AG09309 (cell line): ENCODE results near the gene RNU1-3.
"Not testable (repeated sequence)": the region's sequence is repeated elsewhere in the genome, so short reads cannot be mapped to it uniquely, and the experiment has no call there.

Experiments
- DNase-seq: peaks from one replicate; pipeline ENCODE4 v3.0.0-alpha.2; 2010; ENCODE audit warnings: low read depth
- H3K4me3 ChIP-seq: 2 replicates; pipeline ENCODE4 v1.5.1; 2011; ENCODE audit warnings: mild to moderate bottlenecking, low read depth, low read length, moderate library complexity; ENCODE audit not compliant: control insufficient read depth
- CTCF ChIP-seq: IDR thresholded peaks from 2 replicates; pipeline ENCODE4 v1.5.1; 2011; ENCODE audit warnings: mild to moderate bottlenecking, low read depth, low read length, inconsistent platforms; ENCODE audit not compliant: insufficient read depth, control insufficient read depth; ENCODE audit errors: missing control alignments

The RNU1-3 gene

GRCh38 chr1:16666502-16667413 is at the start of gene RNU1-3:
TSS of gene RNU1-3 (minus strand) at chr1:16666948.
- DNase-seq, H3K4me3 ChIP-seq: not testable (repeated sequence)

- not testable (repeated sequence) for H3K4me3 ChIP-seq, DNase-seq
These were observed 46.7 kb upstream of the RNU1-3 start for GRCh38 chr1:16713480-16713879.

- not testable (repeated sequence) for H3K4me3 ChIP-seq, DNase-seq
These were observed 46.2 kb upstream of the RNU1-3 start for GRCh38 chr1:16712984-16713383.

- DNase-seq, H3K4me3 ChIP-seq: not testable (repeated sequence)
These were observed 45.8 kb upstream of the RNU1-3 start for GRCh38 chr1:16712582-16712981.

- not testable (repeated sequence) for H3K4me3 ChIP-seq, DNase-seq
These were observed 45.4 kb upstream of the RNU1-3 start for GRCh38 chr1:16712131-16712530.

- not testable (repeated sequence) for H3K4me3 ChIP-seq, DNase-seq
These were observed 43.9 kb upstream of the RNU1-3 start for GRCh38 chr1:16710618-16711017.

- peak; percentile 45 for TF ChIP-seq CTCF
- DNase-seq, H3K4me3 ChIP-seq: not testable (repeated sequence)
These were observed 42.9 kb upstream of the RNU1-3 start for GRCh38 chr1:16709659-16710087.

- not testable (repeated sequence) for DNase-seq
These were observed 42.0 kb upstream of the RNU1-3 start for GRCh38 chr1:16708704-16709103.

GRCh38 chr1:16707130-16708093 is 40.7 kb upstream of the RNU1-3 start:
- DNase-seq, H3K4me3 ChIP-seq: not testable (repeated sequence)

More at GRCh38 chr1:16708704-16709103, 42.0 kb upstream of the RNU1-3 start:
- not testable (repeated sequence) for H3K4me3 ChIP-seq

- H3K4me3 ChIP-seq, DNase-seq: not testable (repeated sequence)
These were observed 39.6 kb upstream of the RNU1-3 start for GRCh38 chr1:16706302-16706701.

GRCh38 chr1:16704502-16705100 is 37.9 kb upstream of the RNU1-3 start:
- not testable (repeated sequence) for DNase-seq, H3K4me3 ChIP-seq

- not testable (repeated sequence) for DNase-seq, H3K4me3 ChIP-seq
These were observed 37.3 kb upstream of the RNU1-3 start for GRCh38 chr1:16704076-16704475.

GRCh38 chr1:16703602-16704001 is 36.9 kb upstream of the RNU1-3 start:
- H3K4me3 ChIP-seq, DNase-seq: not testable (repeated sequence)

- H3K4me3 ChIP-seq, DNase-seq: not testable (repeated sequence)
These were observed 36.4 kb upstream of the RNU1-3 start for GRCh38 chr1:16703141-16703540.

GRCh38 chr1:16702280-16702679 is 35.5 kb upstream of the RNU1-3 start:
- not testable (repeated sequence) for H3K4me3 ChIP-seq, DNase-seq

GRCh38 chr1:16701189-16701588 is 34.4 kb upstream of the RNU1-3 start:
- not testable (repeated sequence) for H3K4me3 ChIP-seq, DNase-seq
